Tibial nerve (tissue), 4 donors: ENCODE results near the gene ADAMTSL1. TPM values are rescaled to one million over a fixed set of nuclear protein-coding genes. Genes with fewer than 3 reads are reported as not detected.

ENCODE experiments used
- DNase-seq, 2 donors: peaks; one replicate each; pipeline ENCODE4 v3.0.0-alpha.2; 2019; ENCODE audit warnings: low spot score in 2 of 2
- H3K27ac ChIP-seq, 4 donors: fragments of 200-600 bp; sonication (generic) in 3 of 4; one replicate each; pipeline ENCODE4 v1.5.1; 2017 to 2019; ENCODE audit warnings: mild to moderate bottlenecking in 1 of 4
- H3K27me3 ChIP-seq, 2 donors: fragments of 200-600 bp; sonication (generic) in 1 of 2; one replicate each; pipeline versions ENCODE4 v1.5.1 to v1.6.0; 2017 to 2019
- H3K36me3 ChIP-seq, 3 donors: fragments of 200-600 bp; sonication (generic); one replicate each; pipeline ENCODE4 v1.5.1; 2018 to 2019
- H3K4me1 ChIP-seq, 4 donors: fragments of 200-600 bp; sonication (generic) in 3 of 4; one replicate each; pipeline ENCODE4 v1.5.1; 2017 to 2019
- H3K4me3 ChIP-seq, 4 donors: fragments of 200-600 bp; sonication (generic) in 3 of 4; one replicate each; pipeline ENCODE4 v1.5.1; 2017 to 2019; ENCODE audit warnings: mild to moderate bottlenecking in 1 of 4, moderate library complexity in 1 of 4
- H3K9me3 ChIP-seq, 4 donors: fragments of 200-600 bp; sonication (generic) in 3 of 4; one replicate each; pipeline ENCODE4 v1.5.1; 2017 to 2019
- EP300 ChIP-seq, 2 donors: sonication (generic); formaldehyde crosslinking; IDR thresholded peaks; one replicate each; pipeline ENCODE4 v1.6.1; 2017; ENCODE audit warnings: antibody characterized with exemption in 2 of 2, mild to moderate bottlenecking in 1 of 2
- POLR2A ChIP-seq, 2 donors: fragments of 450-650 bp; IDR thresholded peaks; one replicate each; pipeline ENCODE4 v1.6.1; 2017; ENCODE audit warnings: antibody characterized with exemption in 2 of 2, mild to moderate bottlenecking in 2 of 2, moderate library complexity in 2 of 2
- WGBS, 2 donors: methylation state at CpG; one replicate each; pipeline ENCODE4 v1.1.5; 2018; 5-methylcytosine and 5-hydroxymethylcytosine counted together
- total RNA-seq, 4 donors: library from RNA; depleted of rRNA; stranded (reverse); fragments of >200 nt; gene quantifications; one replicate each; pipeline ENCODE4 v1.1.0, GENCODE V29; 2016
- TF ChIP-seq, protein P1 (sequence below), 5 experiments: fragments of 200-600 bp in 3 of 5; fragments of 450-650 bp in 2 of 5; sonication (generic) in 3 of 5; IDR thresholded peaks; one replicate each; pipeline ENCODE4 v1.5.1; 2016 to 2019; ENCODE audit warnings: antibody characterized with exemption in 5 of 5, mild to moderate bottlenecking in 3 of 5, moderate library complexity in 2 of 5

Gene ADAMTSL1
- total RNA-seq, 4 donors from 2014 or later: 11.9 to 27.1 (median 21.3) TPM

DNA sequence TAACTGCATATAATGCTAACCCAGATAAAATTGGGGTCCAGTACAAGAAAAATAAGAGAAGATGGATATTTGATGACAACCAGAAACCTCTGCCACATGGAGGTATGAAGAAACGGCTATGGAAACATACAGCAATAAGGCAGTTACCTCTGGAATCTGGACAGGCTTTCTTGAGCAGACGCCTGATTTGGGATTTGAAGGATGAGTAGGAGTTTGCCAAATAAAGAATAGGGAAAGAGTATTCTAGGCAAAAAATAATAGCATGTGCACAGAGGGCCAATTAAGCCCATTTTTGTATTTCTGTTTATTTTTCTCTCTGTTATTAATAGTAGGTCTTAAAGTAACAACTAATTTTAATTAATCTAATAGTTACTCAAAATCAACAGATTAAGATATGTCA, 144.9 kb downstream of the ADAMTSL1 start:
- no peak overlapping the region for H3K27ac ChIP-seq
- 86 to 87% methylated on average over 2 of the region's 2 CpGs for WGBS, 2 donors
- TF ChIP-seq EP300 (IDR thresholded peaks at IDR 0.05) (no peak), POLR2A (IDR thresholded peaks at IDR 0.05) (no peak)
- TF ChIP-seq, protein P1, sequence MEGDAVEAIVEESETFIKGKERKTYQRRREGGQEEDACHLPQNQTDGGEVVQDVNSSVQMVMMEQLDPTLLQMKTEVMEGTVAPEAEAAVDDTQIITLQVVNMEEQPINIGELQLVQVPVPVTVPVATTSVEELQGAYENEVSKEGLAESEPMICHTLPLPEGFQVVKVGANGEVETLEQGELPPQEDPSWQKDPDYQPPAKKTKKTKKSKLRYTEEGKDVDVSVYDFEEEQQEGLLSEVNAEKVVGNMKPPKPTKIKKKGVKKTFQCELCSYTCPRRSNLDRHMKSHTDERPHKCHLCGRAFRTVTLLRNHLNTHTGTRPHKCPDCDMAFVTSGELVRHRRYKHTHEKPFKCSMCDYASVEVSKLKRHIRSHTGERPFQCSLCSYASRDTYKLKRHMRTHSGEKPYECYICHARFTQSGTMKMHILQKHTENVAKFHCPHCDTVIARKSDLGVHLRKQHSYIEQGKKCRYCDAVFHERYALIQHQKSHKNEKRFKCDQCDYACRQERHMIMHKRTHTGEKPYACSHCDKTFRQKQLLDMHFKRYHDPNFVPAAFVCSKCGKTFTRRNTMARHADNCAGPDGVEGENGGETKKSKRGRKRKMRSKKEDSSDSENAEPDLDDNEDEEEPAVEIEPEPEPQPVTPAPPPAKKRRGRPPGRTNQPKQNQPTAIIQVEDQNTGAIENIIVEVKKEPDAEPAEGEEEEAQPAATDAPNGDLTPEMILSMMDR (IDR thresholded peaks at IDR 0.05): no peak

DNA sequence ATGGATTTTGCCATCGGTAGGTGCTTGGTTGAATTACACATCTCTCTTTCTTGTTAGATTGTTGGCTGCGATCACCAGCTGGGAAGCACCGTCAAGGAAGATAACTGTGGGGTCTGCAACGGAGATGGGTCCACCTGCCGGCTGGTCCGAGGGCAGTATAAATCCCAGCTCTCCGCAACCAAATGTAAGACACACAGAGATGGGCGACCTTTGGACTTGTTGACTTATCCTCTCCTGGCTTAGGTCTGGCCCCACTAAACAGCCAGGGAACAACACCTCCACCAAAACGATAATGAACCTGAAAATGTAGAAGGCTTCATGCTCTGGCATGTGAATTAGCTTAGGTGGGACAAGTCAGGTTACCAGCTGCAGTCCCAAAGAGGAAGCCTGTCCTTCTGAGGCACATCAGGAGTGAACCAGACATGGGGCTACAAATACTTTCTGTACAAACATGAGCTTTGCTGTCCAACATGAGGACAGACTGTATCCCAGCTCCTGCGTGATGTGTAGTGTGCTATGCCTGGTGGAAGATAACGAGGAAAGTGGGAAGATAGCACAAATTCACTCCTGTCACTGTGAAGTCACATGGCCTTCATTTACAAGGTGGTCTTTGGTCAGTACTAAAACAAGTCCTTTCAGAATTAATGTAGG, 148.4 kb downstream of the ADAMTSL1 start:
- H3K4me3 ChIP-seq: no peak overlapping the region
- 95 to 96% methylated on average over 11 of the region's 11 CpGs for WGBS, 2 donors
- no peaks in the 10 kb centered on the region for H3K27me3 ChIP-seq
- TF ChIP-seq, protein P1 (IDR thresholded peaks at IDR 0.05): no peak
- TF ChIP-seq EP300 (IDR thresholded peaks at IDR 0.05) (no peak), POLR2A (IDR thresholded peaks at IDR 0.05) (no peak)
- no peaks in the 10 kb centered on the region for H3K9me3 ChIP-seq
- no peak for DNase-seq
- H3K4me1 ChIP-seq: peaks cover 0 to 5% (median 0%) of the 10 kb centered on the region in 4 donors
- H3K36me3 ChIP-seq: no peaks in the 10 kb centered on the region
- H3K27ac ChIP-seq: no peak overlapping the region

More for the DNA sequence above, 144.9 kb downstream of the ADAMTSL1 start:
- H3K9me3 ChIP-seq: no peaks in the 10 kb centered on the region
- no peaks in the 10 kb centered on the region for H3K27me3 ChIP-seq
- no peak overlapping the region for H3K4me3 ChIP-seq
- H3K4me1 ChIP-seq: peaks cover 0 to 14% (median 0%) of the 10 kb centered on the region in 4 donors
- H3K36me3 ChIP-seq: no peaks in the 10 kb centered on the region
- DNase-seq: no peak

DNA sequence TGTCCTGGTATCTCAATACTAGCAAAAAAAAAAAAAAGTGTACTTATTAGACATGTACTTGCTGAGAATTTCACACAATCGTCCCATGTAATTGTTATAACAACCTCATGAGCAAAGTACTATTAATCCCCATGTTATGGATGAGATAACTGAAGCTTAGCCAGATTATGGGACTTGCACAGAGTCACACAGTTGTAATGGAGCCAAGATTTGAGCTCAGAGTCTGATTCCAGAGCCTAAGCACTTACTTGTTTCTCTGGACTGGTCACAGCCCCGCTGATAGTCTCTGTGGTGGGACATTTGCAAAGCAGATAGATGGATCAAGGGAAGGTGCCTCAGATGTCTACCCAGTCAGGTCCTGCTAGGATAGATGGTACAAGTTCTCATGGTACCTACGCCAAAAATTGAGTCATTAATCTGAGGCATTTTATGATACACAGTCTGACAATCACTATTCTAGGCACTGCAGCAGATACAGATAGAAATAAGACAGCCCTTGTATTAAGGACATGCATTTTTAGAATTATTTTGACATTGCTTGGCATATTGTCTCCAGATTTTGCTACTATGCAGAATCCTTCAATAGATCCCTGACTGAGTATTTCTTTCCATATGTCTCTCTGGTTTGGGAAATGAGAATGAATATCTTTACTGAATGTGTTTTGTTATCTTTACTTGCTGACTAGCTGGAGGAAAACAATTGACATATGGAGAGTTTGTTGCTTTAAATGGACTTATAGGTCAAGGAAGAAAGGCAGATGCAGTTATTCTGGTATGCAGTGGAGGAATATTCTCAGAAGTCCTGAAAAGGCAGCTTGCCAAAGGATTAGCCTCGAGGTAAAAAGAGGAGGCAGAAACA, 149.5 kb downstream of the ADAMTSL1 start:
- TF ChIP-seq EP300 (IDR thresholded peaks at IDR 0.05): no peak
- TF ChIP-seq, protein P1 (IDR thresholded peaks at IDR 0.05): no peak
- 61 to 64% methylated on average over 4 of the region's 4 CpGs for whole genome bisulfite sequencing, 2 donors

DNA sequence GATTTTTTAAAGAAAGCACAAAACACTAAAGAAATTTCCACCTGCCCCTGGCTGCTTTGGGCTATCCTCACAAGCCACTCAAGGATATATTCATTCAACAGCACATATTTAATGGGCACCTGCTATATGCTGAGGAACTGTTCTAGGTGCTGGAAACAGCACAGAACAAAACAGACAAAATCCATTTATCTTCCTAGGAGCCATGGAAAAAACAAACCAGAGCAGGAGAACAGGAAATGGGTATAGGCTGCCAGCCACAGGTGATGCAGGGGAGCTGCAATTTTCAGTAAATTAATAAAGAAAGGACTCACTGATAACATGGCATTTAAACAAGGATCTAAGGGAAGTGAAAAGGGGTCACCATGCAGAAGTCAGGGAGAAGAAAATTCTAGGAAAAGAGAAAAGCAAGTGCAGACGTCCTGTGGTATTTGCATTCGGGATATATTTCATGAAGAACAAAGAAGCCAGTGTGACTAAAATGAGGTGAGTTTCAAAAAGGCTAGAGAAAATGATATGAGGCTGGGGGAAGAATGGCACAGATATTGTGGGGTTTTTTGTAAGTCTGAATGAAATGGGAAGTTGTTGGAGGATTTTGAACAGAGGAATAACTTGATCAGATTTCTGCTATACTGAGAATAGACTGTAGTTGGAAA, 152.2 kb downstream of the ADAMTSL1 start:
- Histone ChIP-seq H3K4me1 (no peaks in the 10 kb centered on the region), H3K9me3 (no peaks in the 10 kb centered on the region), H3K27ac (no peak overlapping the region), H3K36me3 (no peaks in the 10 kb centered on the region), H3K27me3 (no peaks in the 10 kb centered on the region), H3K4me3 (no peak overlapping the region)
- TF ChIP-seq EP300 (IDR thresholded peaks at IDR 0.05) (no peak), POLR2A (IDR thresholded peaks at IDR 0.05) (no peak)
- TF ChIP-seq, protein P1 (IDR thresholded peaks at IDR 0.05): no peak
- DNase-seq: no peak
- WGBS, 2 donors: 67% methylated on average over 2 of the region's 2 CpGs

More for the DNA sequence above, 149.5 kb downstream of the ADAMTSL1 start:
- H3K27me3 ChIP-seq: no peaks in the 10 kb centered on the region
- no peaks in the 10 kb centered on the region for H3K4me1 ChIP-seq
- no peaks in the 10 kb centered on the region for H3K9me3 ChIP-seq
- no peak overlapping the region for H3K4me3 ChIP-seq
- no peaks in the 10 kb centered on the region for H3K36me3 ChIP-seq
- no peak overlapping the region for H3K27ac ChIP-seq
- no peak for DNase-seq
